Loucy (cell line): ENCODE measurements around the gene DPP3.
A peak's percentile ranks its signal among the peaks of the same experiment; 100 is the strongest.
"Not testable (repeated sequence)": the region's sequence is repeated elsewhere in the genome, so short reads cannot be mapped to it uniquely, and the experiment has no call there.

Experiments used
- H2AFZ ChIP-seq: fragments of 200-600 bp; sonication (generic); 2 replicates; pipeline ENCODE4 v1.6.0; 2016; ENCODE audit warnings: antibody characterized with exemption, mild to moderate bottlenecking, low read length, moderate library complexity
- H3F3A ChIP-seq: fragments of 200-600 bp; 2 replicates; pipeline ENCODE4 v1.6.0; 2016; ENCODE audit warnings: antibody characterized with exemption, low read depth, mild to moderate bottlenecking
- H3K27me3 ChIP-seq: fragments of 200-600 bp; sonication (generic); 2 replicates; pipeline ENCODE4 v1.6.1; 2014; ENCODE audit warnings: low read length, mild to moderate bottlenecking; ENCODE audit not compliant: insufficient read depth, poor library complexity, severe bottlenecking
- H3K36me3 ChIP-seq: fragments of 200-600 bp; sonication (generic); 2 replicates; pipeline ENCODE4 v1.6.1; 2016; ENCODE audit warnings: low read length; ENCODE audit not compliant: insufficient read depth
- H3K4me1 ChIP-seq: fragments of 200-600 bp; sonication (generic); 2 replicates; pipeline ENCODE4 v1.5.1; 2014; ENCODE audit warnings: low read length, mild to moderate bottlenecking; ENCODE audit not compliant: insufficient read depth, poor library complexity, severe bottlenecking
- H3K4me2 ChIP-seq: fragments of 200-600 bp; sonication (generic); 2 replicates; pipeline ENCODE4 v1.6.0; 2014; ENCODE audit warnings: antibody characterized with exemption, low read length, low read depth, mild to moderate bottlenecking; ENCODE audit not compliant: poor library complexity, severe bottlenecking
- H3K4me3 ChIP-seq: fragments of 200-600 bp; sonication (generic); 2 replicates; pipeline ENCODE4 v1.5.1; 2014; ENCODE audit warnings: low read length, mild to moderate bottlenecking, mixed read lengths; ENCODE audit not compliant: poor library complexity, severe bottlenecking
- H3K79me2 ChIP-seq: fragments of 200-600 bp; sonication (generic); 2 replicates; pipeline ENCODE4 v1.6.1; 2014; ENCODE audit warnings: low read length; ENCODE audit not compliant: insufficient read depth
- H3K9ac ChIP-seq: fragments of 200-600 bp; sonication (generic); 2 replicates; pipeline ENCODE4 v1.6.0; 2014; ENCODE audit warnings: mild to moderate bottlenecking, low read depth, low read length, moderate library complexity; ENCODE audit not compliant: poor library complexity, severe bottlenecking
- H3K9me2 ChIP-seq: fragments of 200-600 bp; sonication (generic); replicated peaks from 2 replicates; pipeline ENCODE4 v1.6.1; 2016; ENCODE audit warnings: low read depth, low read length, mixed read lengths
- H3K9me3 ChIP-seq: fragments of 200-600 bp; sonication (generic); 2 replicates; pipeline ENCODE4 v1.6.1; 2014; ENCODE audit warnings: mild to moderate bottlenecking, antibody characterized with exemption, low read length, low read depth; ENCODE audit not compliant: insufficient read depth
- H4K20me1 ChIP-seq: fragments of 200-600 bp; sonication (generic); 2 replicates; pipeline ENCODE4 v1.6.0; 2014; ENCODE audit warnings: antibody characterized with exemption, low read length, mild to moderate bottlenecking; ENCODE audit not compliant: insufficient read depth, poor library complexity, severe bottlenecking
- CTCF ChIP-seq: fragments of 200-600 bp; sonication (generic); conservative IDR thresholded peaks from 2 replicates; pipeline ENCODE4 v1.5.1; 2014; ENCODE audit warnings: mild to moderate bottlenecking, antibody characterized with exemption, low read length
- EZH2phosphoT487 ChIP-seq: fragments of 200-600 bp; IDR thresholded peaks from 2 replicates; pipeline ENCODE4 v1.6.1; 2018; ENCODE audit warnings: antibody characterized with exemption, mild to moderate bottlenecking, moderate library complexity, borderline replicate concordance

DPP3 gene

GRCh38 chr11:66480117-66480938, at the start of gene DPP3:
DPP3 (plus strand) TSS chr11:66480434; CDS start chr11:66482201, 1,767 bp downstream.
- Histone ChIP-seq H2AFZ (peak within 1 kb of the TSS; percentile 79), H3K9me3 (no peaks in the 10 kb centered on the region), H3F3A (no peaks in the 10 kb centered on the region), H3K36me3 (no peaks in the 10 kb centered on the region), H3K9ac (peak within 1 kb of the TSS; percentile 99), H3K79me2 (peaks cover 23% of the 10 kb centered on the region), H4K20me1 (peaks cover 8% of the 10 kb centered on the region), H3K9me2 (no peaks in the 10 kb centered on the region), H3K4me2 (peak within 1 kb of the TSS; percentile 74), H3K27me3 (no peaks in the 10 kb centered on the region), H3K4me1 (peaks cover 16% of the 10 kb centered on the region), H3K4me3 (peak within 1 kb of the TSS; percentile 99)
- TF ChIP-seq EZH2phosphoT487 (no peak), CTCF (no peak)

DNA sequence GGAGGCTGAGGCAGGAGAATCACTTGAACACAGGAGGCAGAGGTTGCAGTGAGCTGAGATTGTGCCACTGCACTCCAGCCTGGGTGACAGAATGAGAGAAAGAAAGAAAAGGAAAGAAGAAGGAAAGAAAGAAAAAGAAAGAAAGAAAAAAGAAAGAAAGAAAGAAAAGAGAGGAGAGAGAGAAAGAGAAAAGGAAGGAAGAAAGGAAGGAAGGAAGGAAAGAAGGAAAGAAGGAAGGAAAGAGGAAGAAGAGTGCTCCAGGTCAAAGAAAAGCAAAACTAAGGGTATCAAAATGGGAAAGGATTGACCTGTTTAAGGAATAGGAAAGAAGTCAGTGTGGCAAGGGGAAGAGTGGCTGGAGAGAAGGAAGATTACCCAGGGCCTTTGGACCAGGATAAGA, 48.9 kb upstream of the DPP3 start:
- H4K20me1 ChIP-seq, H3K4me3 ChIP-seq, H3K4me2 ChIP-seq, H3K79me2 ChIP-seq, H3K27me3 ChIP-seq, H3K9ac ChIP-seq, H3K9me3 ChIP-seq, H3K9me2 ChIP-seq, H3F3A ChIP-seq, H2AFZ ChIP-seq, H3K4me1 ChIP-seq, H3K36me3 ChIP-seq: not testable (repeated sequence)

GRCh38 chr11:66431871-66432329, 48.3 kb upstream of the DPP3 start:
- H3K9ac ChIP-seq, H3K4me3 ChIP-seq, H2AFZ ChIP-seq, H3K27me3 ChIP-seq, H3K79me2 ChIP-seq, H4K20me1 ChIP-seq, H3K4me2 ChIP-seq, H3K4me1 ChIP-seq, H3K36me3 ChIP-seq, H3F3A ChIP-seq, H3K9me2 ChIP-seq, H3K9me3 ChIP-seq: not testable (repeated sequence)

- Histone ChIP-seq H3K9me3 (no peaks in the 10 kb centered on the region), H3K4me2 (no peak overlapping the region), H3K9me2 (no peaks in the 10 kb centered on the region), H3K36me3 (no peaks in the 10 kb centered on the region), H2AFZ (no peak overlapping the region), H4K20me1 (no peaks in the 10 kb centered on the region), H3K79me2 (peaks cover 9% of the 10 kb centered on the region; the same call in 1 of the 2 replicates), H3K27me3 (no peaks in the 10 kb centered on the region), H3K9ac (no peak overlapping the region), H3K4me3 (no peak overlapping the region), H3F3A (no peaks in the 10 kb centered on the region), H3K4me1 (peaks cover 5% of the 10 kb centered on the region)
- TF ChIP-seq CTCF, result no peak
- no peak for TF ChIP-seq EZH2phosphoT487
Measured at GRCh38 chr11:66432597-66432996, 47.6 kb upstream of the DPP3 start.
